ENCODE data around the gene SPACA9.

The SPACA9 gene

DNA sequence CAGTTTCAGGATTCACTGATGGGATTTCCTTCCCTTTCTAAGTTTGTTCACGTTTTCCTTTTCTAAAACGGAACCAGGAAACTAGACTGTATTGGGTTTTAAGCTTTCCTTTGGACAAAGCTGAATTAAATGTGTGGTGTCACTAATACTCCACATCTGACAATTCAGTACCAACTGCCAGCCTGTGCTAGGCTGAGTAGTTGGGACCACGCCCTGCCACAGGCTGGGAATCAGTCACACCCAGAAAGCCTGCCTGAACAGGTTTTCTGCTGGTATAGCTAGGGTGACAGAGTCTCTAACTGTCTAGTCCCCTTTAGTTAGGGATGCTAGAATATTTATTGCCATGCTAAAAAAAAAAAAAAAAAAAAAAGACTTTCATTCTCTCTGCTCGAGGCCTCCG is 15.6 kb downstream of the SPACA9 start:
- H3K36me3 ChIP-seq (ENCODE audit: insufficient read depth, insufficient read length, low read length), result peaks cover 70% of the 10 kb centered on the region
- H3K4me3 ChIP-seq (ENCODE audit: insufficient read length, low read depth), result no peak overlapping the region
- no peaks in the 10 kb centered on the region for H3K27me3 ChIP-seq (ENCODE audit: insufficient read depth, insufficient read length)
- H3K9ac ChIP-seq (ENCODE audit: insufficient read length, low read depth), result no peak overlapping the region
- no peaks in the 10 kb centered on the region for H3K4me1 ChIP-seq (ENCODE audit: insufficient read depth, insufficient read length)
- DNase-seq (ENCODE audit: low read depth, low spot score), result no peak
- TF ChIP-seq SUZ12 (IDR thresholded peaks at IDR 0.05; ENCODE audit: extremely low read depth, insufficient read depth, insufficient read length) (no peak), YY1 (IDR thresholded peaks at IDR 0.05; ENCODE audit: insufficient read depth, insufficient read length) (no peak), ZNF274 (IDR thresholded peaks at IDR 0.05; ENCODE audit: low read depth, low read length) (no peak)
- H3K9me3 ChIP-seq (ENCODE audit: insufficient read depth, low read length), result no peaks in the 10 kb centered on the region

- Histone ChIP-seq H3K9ac (ENCODE audit: insufficient read length, low read depth) (no peak overlapping the region), H3K4me3 (ENCODE audit: insufficient read length, low read depth) (no peak overlapping the region), H3K9me3 (ENCODE audit: insufficient read depth, low read length) (no peaks in the 10 kb centered on the region), H3K27me3 (ENCODE audit: insufficient read depth, insufficient read length) (no peaks in the 10 kb centered on the region), H3K4me1 (ENCODE audit: insufficient read depth, insufficient read length) (no peaks in the 10 kb centered on the region), H3K36me3 (ENCODE audit: insufficient read depth, insufficient read length, low read length) (peaks cover 78% of the 10 kb centered on the region)
- TF ChIP-seq YY1 (IDR thresholded peaks at IDR 0.05; ENCODE audit: insufficient read depth, insufficient read length) (no peak), ZNF274 (IDR thresholded peaks at IDR 0.05; ENCODE audit: low read depth, low read length) (no peak), SUZ12 (IDR thresholded peaks at IDR 0.05; ENCODE audit: extremely low read depth, insufficient read depth, insufficient read length) (no peak)
- no peak for DNase-seq (ENCODE audit: low read depth, low spot score)
Measured at GRCh38 chr9:132894862-132895835, 16.5 kb downstream of the SPACA9 start.

DNA sequence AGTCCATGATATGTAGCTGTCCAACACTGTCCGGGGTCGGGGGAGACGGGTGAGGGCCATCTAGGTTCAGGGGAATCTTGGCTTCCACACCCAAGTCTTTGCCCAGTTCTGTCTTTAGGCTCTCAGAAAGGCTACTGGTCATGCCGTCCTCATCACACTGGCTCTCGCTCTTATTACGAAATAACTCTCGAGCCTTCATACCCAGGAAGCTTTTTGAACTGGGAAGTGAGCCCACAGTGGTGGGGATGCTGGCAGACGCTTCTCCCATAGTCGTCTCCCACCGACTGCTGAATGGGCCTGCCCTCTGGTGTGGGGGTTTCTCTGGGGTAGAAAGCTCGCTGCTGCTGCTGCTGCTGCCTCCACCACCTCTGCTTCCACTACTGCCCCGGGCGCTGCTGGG is 17.6 kb downstream of the SPACA9 start:
- no peak for DNase-seq (ENCODE audit: low read depth, low spot score)
- Histone ChIP-seq H3K4me3 (ENCODE audit: insufficient read length, low read depth) (no peak overlapping the region), H3K4me1 (ENCODE audit: insufficient read depth, insufficient read length) (no peaks in the 10 kb centered on the region), H3K9me3 (ENCODE audit: insufficient read depth, low read length) (no peaks in the 10 kb centered on the region), H3K9ac (ENCODE audit: insufficient read length, low read depth) (no peak overlapping the region), H3K27me3 (ENCODE audit: insufficient read depth, insufficient read length) (no peaks in the 10 kb centered on the region), H3K36me3 (ENCODE audit: insufficient read depth, insufficient read length, low read length) (peaks cover 89% of the 10 kb centered on the region)
- TF ChIP-seq SUZ12 (IDR thresholded peaks at IDR 0.05; ENCODE audit: extremely low read depth, insufficient read depth, insufficient read length), result no peak
- no peak for TF ChIP-seq ZNF274 (IDR thresholded peaks at IDR 0.05; ENCODE audit: low read depth, low read length)
- TF ChIP-seq YY1 (IDR thresholded peaks at IDR 0.05; ENCODE audit: insufficient read depth, insufficient read length), result no peak

DNA sequence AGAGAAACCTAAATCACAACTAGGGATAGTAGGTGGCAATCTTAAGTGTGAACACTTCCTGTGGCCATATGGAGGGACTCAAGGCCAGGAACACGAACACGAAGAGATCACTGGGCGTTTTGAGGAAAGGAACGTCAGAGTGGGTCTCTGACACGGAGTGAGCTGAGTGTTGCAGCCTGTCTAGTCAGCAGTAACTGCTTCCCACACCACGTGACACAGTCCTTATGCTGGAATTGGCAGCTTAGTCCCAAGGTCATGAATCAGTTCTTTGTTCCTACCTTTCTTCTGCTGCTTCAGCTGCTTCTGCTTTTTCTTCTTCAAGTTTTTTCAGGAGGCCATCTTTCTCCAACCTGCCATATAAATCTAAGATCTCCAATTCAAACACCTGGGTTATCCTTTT is 18.2 kb downstream of the SPACA9 start:
- Histone ChIP-seq H3K4me1 (ENCODE audit: insufficient read depth, insufficient read length) (no peaks in the 10 kb centered on the region), H3K9me3 (ENCODE audit: insufficient read depth, low read length) (no peaks in the 10 kb centered on the region), H3K9ac (ENCODE audit: insufficient read length, low read depth) (no peak overlapping the region), H3K27me3 (ENCODE audit: insufficient read depth, insufficient read length) (no peaks in the 10 kb centered on the region), H3K36me3 (ENCODE audit: insufficient read depth, insufficient read length, low read length) (peaks cover 92% of the 10 kb centered on the region), H3K4me3 (ENCODE audit: insufficient read length, low read depth) (no peak overlapping the region)
- TF ChIP-seq ZNF274 (IDR thresholded peaks at IDR 0.05; ENCODE audit: low read depth, low read length) (no peak), SUZ12 (IDR thresholded peaks at IDR 0.05; ENCODE audit: extremely low read depth, insufficient read depth, insufficient read length) (no peak), YY1 (IDR thresholded peaks at IDR 0.05; ENCODE audit: insufficient read depth, insufficient read length) (no peak)
- no peak for DNase-seq (ENCODE audit: low read depth, low spot score)

- Histone ChIP-seq H3K4me3 (ENCODE audit: insufficient read length, low read depth) (no peak overlapping the region), H3K36me3 (ENCODE audit: insufficient read depth, insufficient read length, low read length) (peaks cover 91% of the 10 kb centered on the region), H3K9ac (ENCODE audit: insufficient read length, low read depth) (no peak overlapping the region), H3K4me1 (ENCODE audit: insufficient read depth, insufficient read length) (no peaks in the 10 kb centered on the region), H3K27me3 (ENCODE audit: insufficient read depth, insufficient read length) (no peaks in the 10 kb centered on the region), H3K9me3 (ENCODE audit: insufficient read depth, low read length) (no peaks in the 10 kb centered on the region)
- TF ChIP-seq ZNF274 (IDR thresholded peaks at IDR 0.05; ENCODE audit: low read depth, low read length), result no peak
- no peak for TF ChIP-seq YY1 (IDR thresholded peaks at IDR 0.05; ENCODE audit: insufficient read depth, insufficient read length)
- no peak for TF ChIP-seq SUZ12 (IDR thresholded peaks at IDR 0.05; ENCODE audit: extremely low read depth, insufficient read depth, insufficient read length)
- DNase-seq (ENCODE audit: low read depth, low spot score), result no peak
Measured at GRCh38 chr9:132898051-132898450, 19.4 kb downstream of the SPACA9 start.

DNA sequence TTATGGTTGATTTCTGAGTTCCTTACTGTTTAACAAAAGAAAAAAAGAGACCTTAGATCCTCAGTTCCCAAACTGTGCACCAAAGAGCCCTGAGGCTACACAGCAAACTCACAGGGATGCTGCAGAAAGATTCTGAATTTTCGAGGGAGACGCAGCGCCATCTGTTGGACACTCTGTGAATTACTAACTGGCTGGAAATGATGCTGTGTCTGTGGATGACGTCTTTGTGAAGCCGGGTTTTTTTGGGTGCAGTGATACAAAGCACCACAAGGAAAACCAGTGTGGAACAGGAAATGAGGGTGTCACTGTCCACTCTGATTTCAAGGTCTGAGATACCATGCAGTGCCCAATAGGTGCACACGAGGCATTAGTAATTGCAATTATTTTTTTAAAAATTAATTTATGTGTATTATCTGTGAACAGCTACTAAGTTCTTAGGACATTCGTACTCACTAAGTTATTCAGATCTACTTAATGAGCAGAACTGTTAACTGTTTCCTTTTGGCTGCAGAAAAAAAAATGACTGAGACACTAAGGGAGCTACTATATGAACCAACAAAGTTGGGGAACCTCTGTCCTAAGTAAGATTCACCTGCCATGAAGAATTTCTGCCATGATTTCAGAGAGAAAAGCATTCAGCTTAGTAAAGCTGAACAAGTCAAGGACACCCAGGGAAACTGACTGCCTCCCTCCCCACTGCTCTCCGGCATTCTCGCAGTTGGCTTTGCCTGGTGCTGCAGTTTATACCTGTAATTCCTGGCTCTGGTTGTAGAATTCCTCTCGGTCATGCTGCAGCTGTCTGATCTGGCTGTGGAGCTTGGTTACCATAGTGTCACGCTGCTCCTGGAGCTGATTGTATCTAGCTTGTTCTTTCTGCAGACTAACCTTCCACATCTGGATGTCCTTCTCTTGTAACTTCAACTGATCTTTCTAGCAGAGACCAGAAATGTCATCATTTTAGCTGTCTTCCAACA is 23.4 kb downstream of the SPACA9 start:
- no peak overlapping the region for H3K9ac ChIP-seq (ENCODE audit: insufficient read length, low read depth)
- H3K36me3 ChIP-seq (ENCODE audit: insufficient read depth, insufficient read length, low read length), result peaks cover 90% of the 10 kb centered on the region
- H3K4me1 ChIP-seq (ENCODE audit: insufficient read depth, insufficient read length), result peaks cover 4% of the 10 kb centered on the region
- no peaks in the 10 kb centered on the region for H3K27me3 ChIP-seq (ENCODE audit: insufficient read depth, insufficient read length)
- peak; percentile 66 for DNase-seq (ENCODE audit: low read depth, low spot score)
- H3K4me3 ChIP-seq (ENCODE audit: insufficient read length, low read depth), result no peak overlapping the region
- TF ChIP-seq YY1 (IDR thresholded peaks at IDR 0.05; ENCODE audit: insufficient read depth, insufficient read length) (no peak), SUZ12 (IDR thresholded peaks at IDR 0.05; ENCODE audit: extremely low read depth, insufficient read depth, insufficient read length) (no peak), ZNF274 (IDR thresholded peaks at IDR 0.05; ENCODE audit: low read depth, low read length) (no peak)
- no peaks in the 10 kb centered on the region for H3K9me3 ChIP-seq (ENCODE audit: insufficient read depth, low read length)

All from NT2/D1 (cell line).